Peyer's patch (tissue), 4 donors: ENCODE data around the gene CASKIN2.

Source experiments
- CTCF ChIP-seq, 6 experiments: fragments of 450-650 bp in 4 of 6; fragments of 200-600 bp in 2 of 6; sonication (generic) in 1 of 6; IDR thresholded peaks; one replicate each; pipeline ENCODE4 v1.5.1; 2017 to 2019; ENCODE audit warnings: antibody characterized with exemption in 6 of 6, mild to moderate bottlenecking in 3 of 6, moderate library complexity in 1 of 6
- POLR2A ChIP-seq, 2 donors: fragments of 450-650 bp; IDR thresholded peaks; one replicate each; pipeline ENCODE4 v1.5.1; 2017; ENCODE audit warnings: antibody characterized with exemption in 2 of 2, mild to moderate bottlenecking in 2 of 2, moderate library complexity in 2 of 2

DNA sequence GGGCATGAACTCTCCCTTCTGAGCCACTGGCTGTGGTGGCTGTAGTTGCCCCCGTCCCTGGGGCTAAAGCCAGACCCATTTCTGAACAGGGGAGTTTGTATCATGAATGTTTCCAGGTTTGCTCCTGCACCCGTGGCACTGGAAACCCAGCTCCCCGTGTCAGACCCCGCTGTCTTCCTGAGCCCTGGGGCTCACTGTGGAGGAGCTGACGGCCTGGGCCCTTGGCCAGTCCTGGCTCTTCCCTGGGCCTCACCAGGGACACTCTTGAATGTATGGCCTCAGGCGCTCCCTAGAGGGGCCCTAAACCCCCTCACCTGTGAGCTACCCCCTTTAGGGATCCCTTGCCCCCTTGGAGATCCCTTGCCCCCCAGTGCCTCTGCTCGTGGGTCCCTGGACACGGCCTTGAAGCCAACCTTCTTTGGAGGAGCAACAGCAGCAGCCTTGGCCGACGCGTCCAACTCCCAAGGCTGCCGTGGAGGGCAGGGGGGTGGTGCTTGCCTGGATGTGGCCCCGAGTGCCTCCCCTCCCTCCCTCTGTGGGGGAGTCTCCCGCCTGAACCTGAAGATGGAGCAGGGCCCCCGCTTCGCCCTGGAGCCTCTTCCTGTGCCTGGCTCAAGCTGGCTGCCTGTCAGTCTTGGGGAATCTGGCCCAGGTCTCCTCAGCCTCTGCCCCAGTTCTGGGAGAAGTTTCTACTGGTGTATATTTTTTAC lies 15.9 kb downstream of the CASKIN2 start:
- TF ChIP-seq CTCF (IDR thresholded peaks at IDR 0.05) (no peak), POLR2A (IDR thresholded peaks at IDR 0.05) (no peak)
